Hepatocyte (in vitro differentiated cells): ENCODE data around the gene CRY1.
A peak's percentile ranks its signal among the peaks of the same experiment; 100 is the strongest.

ENCODE experiments used
- EZH2 ChIP-seq: fragments of 200-600 bp; sonication (generic); IDR thresholded peaks from 2 replicates; pipeline ENCODE4 v1.6.1; 2016; ENCODE audit warnings: antibody characterized with exemption, mild to moderate bottlenecking, borderline replicate concordance
- TF ChIP-seq, protein P1 (sequence below): fragments of 200-600 bp; sonication (generic); IDR thresholded peaks from 2 replicates; pipeline ENCODE4 v1.5.1; 2016; ENCODE audit warnings: antibody characterized with exemption, mild to moderate bottlenecking; ENCODE audit not compliant: poor library complexity

DNA sequence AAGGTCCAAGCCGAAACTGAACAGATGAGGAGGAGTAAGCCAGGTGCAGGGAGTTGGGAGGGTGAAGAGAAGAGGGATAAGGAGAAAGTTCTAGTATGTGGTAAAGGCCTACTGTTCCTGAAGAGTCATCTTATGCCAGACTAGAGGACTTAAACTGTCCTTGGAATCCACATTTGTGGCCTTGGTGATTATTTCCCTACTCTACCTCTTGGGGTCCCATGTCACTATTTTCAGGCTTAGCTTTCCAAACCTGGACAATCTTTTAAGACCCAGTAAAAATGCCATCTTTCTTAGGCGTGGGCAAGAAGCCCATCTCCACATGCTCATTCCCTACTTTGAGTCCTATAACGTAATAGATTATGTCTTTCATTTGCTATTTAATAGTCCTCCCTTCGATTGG, 40.1 kb upstream of the CRY1 start:
- no peak for TF ChIP-seq EZH2
- TF ChIP-seq, protein P1, sequence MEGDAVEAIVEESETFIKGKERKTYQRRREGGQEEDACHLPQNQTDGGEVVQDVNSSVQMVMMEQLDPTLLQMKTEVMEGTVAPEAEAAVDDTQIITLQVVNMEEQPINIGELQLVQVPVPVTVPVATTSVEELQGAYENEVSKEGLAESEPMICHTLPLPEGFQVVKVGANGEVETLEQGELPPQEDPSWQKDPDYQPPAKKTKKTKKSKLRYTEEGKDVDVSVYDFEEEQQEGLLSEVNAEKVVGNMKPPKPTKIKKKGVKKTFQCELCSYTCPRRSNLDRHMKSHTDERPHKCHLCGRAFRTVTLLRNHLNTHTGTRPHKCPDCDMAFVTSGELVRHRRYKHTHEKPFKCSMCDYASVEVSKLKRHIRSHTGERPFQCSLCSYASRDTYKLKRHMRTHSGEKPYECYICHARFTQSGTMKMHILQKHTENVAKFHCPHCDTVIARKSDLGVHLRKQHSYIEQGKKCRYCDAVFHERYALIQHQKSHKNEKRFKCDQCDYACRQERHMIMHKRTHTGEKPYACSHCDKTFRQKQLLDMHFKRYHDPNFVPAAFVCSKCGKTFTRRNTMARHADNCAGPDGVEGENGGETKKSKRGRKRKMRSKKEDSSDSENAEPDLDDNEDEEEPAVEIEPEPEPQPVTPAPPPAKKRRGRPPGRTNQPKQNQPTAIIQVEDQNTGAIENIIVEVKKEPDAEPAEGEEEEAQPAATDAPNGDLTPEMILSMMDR, result peak; percentile 8
